Measurements from ENCODE around the gene PRLHR. TPM values are rescaled to one million over a fixed set of nuclear protein-coding genes. Genes with fewer than 3 reads are reported as not detected.

PRLHR gene
- not detected in 2 replicates for polyA plus RNA-seq

DNA sequence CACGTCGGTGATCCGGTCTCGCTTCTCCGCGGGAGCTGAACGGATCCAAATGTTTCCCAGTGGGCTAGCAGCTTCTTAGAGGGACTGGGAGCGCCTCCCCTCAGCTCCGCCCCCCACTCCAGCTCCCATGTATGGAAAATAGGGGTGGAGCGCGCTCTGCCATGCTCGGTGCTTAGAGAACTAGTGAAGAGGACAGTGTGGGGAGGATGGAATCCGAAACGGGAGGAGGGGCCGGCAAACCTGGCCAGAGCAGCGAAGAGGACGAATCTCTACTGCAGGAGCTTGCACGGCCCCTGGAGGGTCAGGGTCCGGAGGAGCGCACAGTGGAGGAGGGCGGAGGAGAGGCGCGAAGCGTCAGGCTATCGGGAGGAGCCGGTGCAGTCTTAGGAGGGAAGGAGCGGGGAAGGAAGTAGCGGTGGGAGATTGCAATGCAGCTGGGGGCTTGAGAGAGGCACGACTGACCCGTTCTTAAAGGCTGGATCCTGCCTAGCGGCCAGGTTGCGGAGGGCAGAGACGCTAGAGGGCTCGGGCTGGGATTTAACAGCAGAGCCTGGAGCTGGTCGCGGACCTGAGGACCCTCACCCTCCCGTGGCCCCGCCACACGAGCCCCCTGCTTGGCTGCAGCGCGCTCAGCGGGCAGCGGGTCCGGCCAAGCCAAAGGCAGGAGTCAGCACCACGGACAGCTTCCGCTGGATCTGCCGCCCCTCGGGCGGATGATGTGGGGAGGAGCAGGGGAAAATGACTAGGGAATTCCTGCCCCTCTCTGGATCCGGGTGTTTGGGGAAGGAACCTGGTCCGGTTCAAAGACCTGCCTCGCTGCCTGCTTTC is at the start of gene PRLHR:
Gene PRLHR (minus strand): TSS at position 51 of the 828 bp plus-strand sequence. CDS start 404 bp downstream, outside the sequence.

Other genes with a start within 250 kb of the PRLHR start
- 14.7 and 17.6 TPM in 2 replicates for gene CACUL1, start 159.3 kb upstream of the PRLHR start, polyA plus RNA-seq